HepG2 (cell line): ENCODE results near the gene HSF2BP. TPM values are rescaled to one million over a fixed set of nuclear protein-coding genes. Genes with fewer than 3 reads are reported as not detected.

Experiments used
- BHLHE40 ChIP-seq: IDR thresholded peaks from 2 replicates; pipeline ENCODE4 v1.6.1; 2011; ENCODE audit warnings: low read length, improper control_type of control experiment
- DPF2 ChIP-seq: sonication (generic); formaldehyde crosslinking; IDR thresholded peaks from 2 replicates; pipeline ENCODE4 v1.4.0; 2020; ENCODE audit warnings: mild to moderate bottlenecking, low read depth, missing genetic modification reagents, borderline replicate concordance
- ESRRA ChIP-seq: sonication (generic); formaldehyde crosslinking; IDR thresholded peaks from 2 replicates; pipeline ENCODE4 v1.5.1; 2020; ENCODE audit warnings: mild to moderate bottlenecking, low read depth, missing genetic modification reagents
- FOXA3 ChIP-seq: IDR thresholded peaks from 2 replicates; pipeline ENCODE4 v1.6.1; 2016; ENCODE audit warnings: missing genetic modification reagents, missing compliant biosample characterization
- HOXA5 ChIP-seq: sonication (generic); formaldehyde crosslinking; IDR thresholded peaks from 2 replicates; pipeline ENCODE4 v1.4.0; 2020; ENCODE audit warnings: missing genetic modification reagents
- JUNB ChIP-seq: sonication (generic); formaldehyde crosslinking; IDR thresholded peaks from 2 replicates; pipeline ENCODE4 v1.8.0; 2022; ENCODE audit warnings: missing genetic modification reagents, mild to moderate bottlenecking, borderline replicate concordance
- MAFK ChIP-seq, 2 experiments: IDR thresholded peaks in 1 of 2; conservative IDR thresholded peaks in 1 of 2; 2 replicates each; pipeline ENCODE4 v1.6.1; 2011; ENCODE audit warnings: improper control_type of control experiment in 2 of 2, low read length in 2 of 2
- MATR3 ChIP-seq: sonication (generic); formaldehyde crosslinking; IDR thresholded peaks from 2 replicates; pipeline ENCODE4 v1.4.0; 2020; ENCODE audit warnings: missing genetic modification reagents
- NFE2L1 ChIP-seq: sonication (generic); formaldehyde crosslinking; IDR thresholded peaks from 2 replicates; pipeline ENCODE4 v1.4.0; 2020; ENCODE audit warnings: missing genetic modification reagents, mild to moderate bottlenecking, borderline replicate concordance
- PAX8 ChIP-seq: sonication (generic); formaldehyde crosslinking; IDR thresholded peaks from 2 replicates; pipeline ENCODE4 v1.8.0; 2022; ENCODE audit warnings: mild to moderate bottlenecking, missing genetic modification reagents, borderline replicate concordance
- POLR2AphosphoS5 ChIP-seq: IDR thresholded peaks from 2 replicates; pipeline ENCODE4 v1.6.1; 2012; ENCODE audit warnings: low read depth, low read length
- POLR2G ChIP-seq: fragments of 200-400 bp; formaldehyde crosslinking; IDR thresholded peaks from 2 replicates; pipeline ENCODE4 v1.6.1; 2018; ENCODE audit warnings: mild to moderate bottlenecking, low read depth, low read length, moderate library complexity
- SAFB2 ChIP-seq: sonication (generic); formaldehyde crosslinking; IDR thresholded peaks from 2 replicates; pipeline ENCODE4 v1.5.1; 2020; ENCODE audit warnings: missing genetic modification reagents, low read depth, mild to moderate bottlenecking, borderline replicate concordance
- STAG1 ChIP-seq: sonication (generic); formaldehyde crosslinking; IDR thresholded peaks from 2 replicates; pipeline ENCODE4 v1.4.0; 2020; ENCODE audit warnings: missing genetic modification reagents
- STAT5B ChIP-seq: sonication (generic); formaldehyde crosslinking; IDR thresholded peaks from 2 replicates; pipeline ENCODE4 v1.4.0; 2020; ENCODE audit warnings: missing genetic modification reagents
- SUZ12 ChIP-seq: fragments of 150-350 bp; IDR thresholded peaks from 2 replicates; pipeline ENCODE4 v1.6.1; 2014; ENCODE audit warnings: low read depth, low read length
- TGIF2 ChIP-seq: IDR thresholded peaks from 2 replicates; pipeline ENCODE4 v1.6.1; 2016; ENCODE audit warnings: control low read depth, missing compliant biosample characterization
- ZNF382 ChIP-seq: sonication (generic); formaldehyde crosslinking; IDR thresholded peaks from 2 replicates; pipeline ENCODE4 v1.5.0; 2020; ENCODE audit warnings: missing genetic modification reagents, mild to moderate bottlenecking, borderline replicate concordance
- ZNF550 ChIP-seq: sonication (generic); formaldehyde crosslinking; IDR thresholded peaks from 2 replicates; pipeline ENCODE4 v1.4.0; 2020; ENCODE audit warnings: mild to moderate bottlenecking, missing genetic modification reagents, borderline replicate concordance
- ZNF556 ChIP-seq: sonication (generic); formaldehyde crosslinking; IDR thresholded peaks from 2 replicates; pipeline ENCODE4 v1.4.0; 2020; ENCODE audit warnings: mild to moderate bottlenecking, missing genetic modification reagents, borderline replicate concordance
- ZSCAN9 ChIP-seq: IDR thresholded peaks from 2 replicates; pipeline ENCODE4 v1.6.1; 2016; ENCODE audit warnings: borderline replicate concordance
- polyA plus RNA-seq, 8 experiments: library from polyadenylated mRNA; depleted of rRNA in 3 of 8; stranded (reverse) in 7 of 8; unstranded in 1 of 8; fragments of >200 nt; fragmentation: Illumina TruSeq in 4 of 8; extraction: Trizol in 4 of 8; gene quantifications; 2 replicates each; pipeline versions ENCODE4 v1.2.1 to v1.2.3, GENCODE V29; 2011 to 2016; ENCODE audit warnings: low read depth in 4 of 8, missing spikeins in 1 of 8, mixed read lengths in 1 of 8; ENCODE audit not compliant: insufficient read depth in 1 of 8
- total RNA-seq, 5 experiments: library from RNA; depleted of rRNA; stranded (reverse); fragments of >200 nt; fragmentation: Illumina TruSeq; extraction: Trizol; gene quantifications; 2 replicates each; pipeline ENCODE4 v1.2.3, GENCODE V29; 2016; ENCODE audit warnings: low read depth in 1 of 5
- TF ChIP-seq, protein P1 (sequence below): sonication (generic); formaldehyde crosslinking; IDR thresholded peaks from 2 replicates; pipeline ENCODE4 v1.8.1; 2022; ENCODE audit warnings: low read depth, mild to moderate bottlenecking, missing genetic modification reagents
- TF ChIP-seq, protein P2 (sequence below): sonication (generic); formaldehyde crosslinking; IDR thresholded peaks from 2 replicates; pipeline ENCODE4 v1.8.0; 2022; ENCODE audit warnings: mild to moderate bottlenecking, missing genetic modification reagents, moderate library complexity
- TF ChIP-seq, protein P3 (sequence below): sonication (generic); formaldehyde crosslinking; IDR thresholded peaks from 2 replicates; pipeline ENCODE4 v1.5.0; 2020; ENCODE audit warnings: missing genetic modification reagents

HSF2BP gene
- total and polyA plus RNA-seq, 2 of the 13 experiments (the other 11 are each of a cell fraction or from before 2014, with no cell fraction given) = 0.67 to 2.2 TPM

DNA sequence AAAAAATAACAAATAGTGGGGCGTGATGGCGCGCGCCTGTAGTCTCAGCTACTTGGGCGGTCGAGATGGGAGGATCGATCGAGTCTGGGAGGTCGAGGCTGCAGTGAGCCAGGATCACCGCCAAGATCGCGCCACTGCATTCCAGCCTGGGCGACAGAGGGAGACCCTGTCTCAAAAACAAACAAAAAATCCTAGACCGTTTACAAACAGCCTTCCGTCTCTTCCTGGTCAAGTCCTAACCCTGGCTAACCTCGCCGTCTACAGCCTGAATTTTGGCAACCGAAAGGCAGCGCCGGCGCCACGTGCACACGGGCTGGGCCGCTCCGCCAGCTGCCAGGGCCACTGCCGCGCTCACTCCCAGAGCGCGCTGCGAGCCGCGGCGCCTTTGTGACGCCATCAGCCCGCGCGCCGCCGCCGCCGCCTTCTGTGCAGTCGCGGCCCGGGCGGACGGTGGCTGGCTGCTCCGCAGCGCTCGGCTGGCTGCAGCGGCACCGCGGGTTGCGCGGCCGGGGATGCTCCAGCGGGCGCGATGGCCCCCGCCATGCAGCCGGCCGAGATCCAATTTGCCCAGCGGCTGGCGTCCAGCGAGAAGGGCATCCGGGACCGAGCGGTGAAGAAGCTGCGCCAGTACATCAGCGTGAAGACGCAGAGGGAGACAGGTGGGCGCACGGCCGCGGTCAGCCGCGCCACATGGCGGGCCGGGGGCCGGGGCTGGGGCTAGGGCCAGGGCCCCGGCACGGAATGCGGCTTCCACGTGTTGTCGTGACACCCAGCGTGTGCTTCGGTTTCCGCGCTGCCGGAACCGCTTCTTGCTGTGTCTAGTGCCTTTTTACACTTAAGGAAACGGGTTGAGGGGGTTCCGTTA lies at the start of gene HSF2BP, which contains the start of gene RRP1B (continued):
- TF ChIP-seq PAX8 (CRISPR knock-in tag) (no peak), ESRRA (CRISPR knock-in tag) (peak; percentile 61), SAFB2 (CRISPR knock-in tag) (peak; percentile 89; the same call in 1 of the 2 replicates), DPF2 (CRISPR knock-in tag) (no peak), NFE2L1 (CRISPR knock-in tag) (0 out of 2 replicates have a peak, but pooled peaks have one; percentile 6), SUZ12 (no peak), MATR3 (CRISPR knock-in tag) (no peak), POLR2AphosphoS5 (peak; percentile 81), ZNF550 (CRISPR knock-in tag) (no peak), HOXA5 (CRISPR knock-in tag) (peak; percentile 89; the same call in 1 of the 2 replicates), MAFK (conservative IDR thresholded peaks at IDR 0.05 in 1 of 2, IDR thresholded peaks at IDR 0.05 in 1 of 2; ENCODE audit: low read length in 2 of 2) (no peak), FOXA3 (peak; percentile 52; the same call in 1 of the 2 replicates), ZSCAN9 (CRISPR knock-in tag) (peak; percentile 64; the same call in 1 of the 2 replicates), BHLHE40 (peak; percentile 71), ZNF382 (no peak), TGIF2 (CRISPR knock-in tag) (peak; percentile 84), POLR2G (peak; percentile 96), JUNB (CRISPR knock-in tag) (no peak), ZNF556 (CRISPR knock-in tag) (peak; percentile 83), STAT5B (CRISPR knock-in tag) (no peak), STAG1 (peak; percentile 30)
- TF ChIP-seq, protein P1, sequence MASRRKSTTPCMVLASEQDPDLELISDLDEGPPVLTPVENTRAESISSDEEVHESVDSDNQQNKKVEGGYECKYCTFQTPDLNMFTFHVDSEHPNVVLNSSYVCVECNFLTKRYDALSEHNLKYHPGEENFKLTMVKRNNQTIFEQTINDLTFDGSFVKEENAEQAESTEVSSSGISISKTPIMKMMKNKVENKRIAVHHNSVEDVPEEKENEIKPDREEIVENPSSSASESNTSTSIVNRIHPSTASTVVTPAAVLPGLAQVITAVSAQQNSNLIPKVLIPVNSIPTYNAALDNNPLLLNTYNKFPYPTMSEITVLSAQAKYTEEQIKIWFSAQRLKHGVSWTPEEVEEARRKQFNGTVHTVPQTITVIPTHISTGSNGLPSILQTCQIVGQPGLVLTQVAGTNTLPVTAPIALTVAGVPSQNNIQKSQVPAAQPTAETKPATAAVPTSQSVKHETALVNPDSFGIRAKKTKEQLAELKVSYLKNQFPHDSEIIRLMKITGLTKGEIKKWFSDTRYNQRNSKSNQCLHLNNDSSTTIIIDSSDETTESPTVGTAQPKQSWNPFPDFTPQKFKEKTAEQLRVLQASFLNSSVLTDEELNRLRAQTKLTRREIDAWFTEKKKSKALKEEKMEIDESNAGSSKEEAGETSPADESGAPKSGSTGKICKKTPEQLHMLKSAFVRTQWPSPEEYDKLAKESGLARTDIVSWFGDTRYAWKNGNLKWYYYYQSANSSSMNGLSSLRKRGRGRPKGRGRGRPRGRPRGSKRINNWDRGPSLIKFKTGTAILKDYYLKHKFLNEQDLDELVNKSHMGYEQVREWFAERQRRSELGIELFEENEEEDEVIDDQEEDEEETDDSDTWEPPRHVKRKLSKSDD (CRISPR knock-in tag) = peak; percentile 98
- TF ChIP-seq, protein P2, sequence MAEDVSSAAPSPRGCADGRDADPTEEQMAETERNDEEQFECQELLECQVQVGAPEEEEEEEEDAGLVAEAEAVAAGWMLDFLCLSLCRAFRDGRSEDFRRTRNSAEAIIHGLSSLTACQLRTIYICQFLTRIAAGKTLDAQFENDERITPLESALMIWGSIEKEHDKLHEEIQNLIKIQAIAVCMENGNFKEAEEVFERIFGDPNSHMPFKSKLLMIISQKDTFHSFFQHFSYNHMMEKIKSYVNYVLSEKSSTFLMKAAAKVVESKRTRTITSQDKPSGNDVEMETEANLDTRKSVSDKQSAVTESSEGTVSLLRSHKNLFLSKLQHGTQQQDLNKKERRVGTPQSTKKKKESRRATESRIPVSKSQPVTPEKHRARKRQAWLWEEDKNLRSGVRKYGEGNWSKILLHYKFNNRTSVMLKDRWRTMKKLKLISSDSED (CRISPR knock-in tag) = peak; percentile 39; the same call in 1 of the 2 replicates
- TF ChIP-seq, protein P3, sequence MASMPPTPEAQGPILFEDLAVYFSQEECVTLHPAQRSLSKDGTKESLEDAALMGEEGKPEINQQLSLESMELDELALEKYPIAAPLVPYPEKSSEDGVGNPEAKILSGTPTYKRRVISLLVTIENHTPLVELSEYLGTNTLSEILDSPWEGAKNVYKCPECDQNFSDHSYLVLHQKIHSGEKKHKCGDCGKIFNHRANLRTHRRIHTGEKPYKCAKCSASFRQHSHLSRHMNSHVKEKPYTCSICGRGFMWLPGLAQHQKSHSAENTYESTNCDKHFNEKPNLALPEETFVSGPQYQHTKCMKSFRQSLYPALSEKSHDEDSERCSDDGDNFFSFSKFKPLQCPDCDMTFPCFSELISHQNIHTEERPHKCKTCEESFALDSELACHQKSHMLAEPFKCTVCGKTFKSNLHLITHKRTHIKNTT (CRISPR knock-in tag) = no peak
